Measurements from ENCODE around the gene RMRP. TPM values are rescaled to one million over a fixed set of nuclear protein-coding genes. Genes with fewer than 3 reads are reported as not detected.
"Not testable (repeated sequence)": the region's sequence is repeated elsewhere in the genome, so short reads cannot be mapped to it uniquely, and the experiment has no call there.

RMRP gene
- total and polyA plus RNA-seq, 2 donors from 2014 or later = 36,256 TPM; not detected in 1

- H3K9me3 ChIP-seq (ENCODE audit: control insufficient read depth in 2 of 3, insufficient read depth in 1 of 3, low read length in 3 of 3); H3K27ac ChIP-seq (ENCODE audit: low read depth in 2 of 2, low read length in 2 of 2); DNase-seq; FAIRE-seq; H3K4me1 ChIP-seq (ENCODE audit: control insufficient read depth in 2 of 3, insufficient read depth in 2 of 3, low read depth in 1 of 3, low read length in 3 of 3); intact Hi-C loops (cut with DNase I); H3K27me3 ChIP-seq (ENCODE audit: control insufficient read depth, insufficient read depth, low read length); H3K36me3 ChIP-seq (ENCODE audit: control insufficient read depth in 2 of 3, insufficient read depth in 3 of 3, low read length in 3 of 3); H3K4me3 ChIP-seq (ENCODE audit: low read length in 3 of 3); H3K9ac ChIP-seq (ENCODE audit: low read length in 3 of 3): not testable (repeated sequence)
Measured at GRCh38 chr9:35636877-35637246, 21.0 kb downstream of the RMRP start.

- Histone ChIP-seq H3K9ac (ENCODE audit: low read length in 3 of 3) (no peak overlapping the region), H3K9me3 (ENCODE audit: control insufficient read depth in 2 of 3, insufficient read depth in 1 of 3, low read length in 3 of 3) (no peaks in the 10 kb centered on the region), H3K27me3 (ENCODE audit: control insufficient read depth, insufficient read depth, low read length) (no peaks in the 10 kb centered on the region), H3K4me3 (ENCODE audit: low read length in 3 of 3) (no peak overlapping the region), H3K36me3 (ENCODE audit: control insufficient read depth in 2 of 3, insufficient read depth in 3 of 3, low read length in 3 of 3) (no peaks in the 10 kb centered on the region), H3K4me1 (ENCODE audit: control insufficient read depth in 2 of 3, insufficient read depth in 2 of 3, low read depth in 1 of 3, low read length in 3 of 3) (peaks cover 0 to 8% (median 0%) of the 10 kb centered on the region in 3 donors), H3K27ac (ENCODE audit: low read depth in 2 of 2, low read length in 2 of 2) (no peak overlapping the region)
- intact Hi-C loops (cut with DNase I) = no loop called here
- DNase-seq (no peak), FAIRE-seq (no peak)
- no peak for TF ChIP-seq CTCF (IDR thresholded peaks at IDR 0.05; ENCODE audit: borderline replicate concordance, extremely low read depth, insufficient read depth)
Measured at GRCh38 chr9:35636135-35636876, 21.5 kb downstream of the RMRP start.

- no peaks in the 10 kb centered on the region for H3K27me3 ChIP-seq (ENCODE audit: control insufficient read depth, insufficient read depth, low read length)
- no peak for FAIRE-seq
- no peak overlapping the region for H3K27ac ChIP-seq (ENCODE audit: low read depth in 2 of 2, low read length in 2 of 2)
- no peak for DNase-seq
- no peak for TF ChIP-seq CTCF (IDR thresholded peaks at IDR 0.05; ENCODE audit: borderline replicate concordance, extremely low read depth, insufficient read depth)
- no peaks in the 10 kb centered on the region for H3K9me3 ChIP-seq (ENCODE audit: control insufficient read depth in 2 of 3, insufficient read depth in 1 of 3, low read length in 3 of 3)
- H3K9ac ChIP-seq (ENCODE audit: low read length in 3 of 3) = no peak overlapping the region
- intact Hi-C loops (cut with DNase I) = no loop called here
- peaks cover 0 to 8% (median 0%) of the 10 kb centered on the region in 3 donors for H3K4me1 ChIP-seq (ENCODE audit: control insufficient read depth in 2 of 3, insufficient read depth in 2 of 3, low read depth in 1 of 3, low read length in 3 of 3)
- H3K4me3 ChIP-seq (ENCODE audit: low read length in 3 of 3) = no peak overlapping the region
- H3K36me3 ChIP-seq (ENCODE audit: control insufficient read depth in 2 of 3, insufficient read depth in 3 of 3, low read length in 3 of 3) = no peaks in the 10 kb centered on the region
Measured at GRCh38 chr9:35635730-35636129, 22.1 kb downstream of the RMRP start.

GRCh38 chr9:35629597-35629996 lies 28.2 kb downstream of the RMRP start:
- DNase-seq (no peak), FAIRE-seq (no peak)
- no peak overlapping the region for H3K4me3 ChIP-seq (ENCODE audit: low read length in 3 of 3)
- H3K9ac ChIP-seq (ENCODE audit: low read length in 3 of 3) = no peak overlapping the region
- TF ChIP-seq CTCF (IDR thresholded peaks at IDR 0.05; ENCODE audit: borderline replicate concordance, extremely low read depth, insufficient read depth) = no peak
- intact Hi-C loops (cut with DNase I) = no loop called here
- H3K36me3 ChIP-seq (ENCODE audit: control insufficient read depth in 2 of 3, insufficient read depth in 3 of 3, low read length in 3 of 3) = no peaks in the 10 kb centered on the region
- H3K9me3 ChIP-seq (ENCODE audit: control insufficient read depth in 2 of 3, insufficient read depth in 1 of 3, low read length in 3 of 3) = no peaks in the 10 kb centered on the region
- H3K27ac ChIP-seq (ENCODE audit: low read depth in 2 of 2, low read length in 2 of 2) = no peak overlapping the region
- H3K27me3 ChIP-seq (ENCODE audit: control insufficient read depth, insufficient read depth, low read length) = no peaks in the 10 kb centered on the region
- H3K4me1 ChIP-seq (ENCODE audit: control insufficient read depth in 2 of 3, insufficient read depth in 2 of 3, low read depth in 1 of 3, low read length in 3 of 3) = no peaks in the 10 kb centered on the region

All from kidney (tissue), 14 donors.